IPS DF 6.9 (cell line): Measurements from ENCODE around the gene TP53BP2.
"Not testable (repeated sequence)": the region's sequence is repeated elsewhere in the genome, so short reads cannot be mapped to it uniquely, and the experiment has no call there.

Experiments used
- DNase-seq: peaks from one replicate; pipeline ENCODE4 v3.0.0-alpha.2; 2013; ENCODE audit warnings: low read depth, low spot score
- H3K27ac ChIP-seq: one replicate; pipeline ENCODE4 v1.5.1; 2013; ENCODE audit warnings: low read length, control low read depth
- H3K27me3 ChIP-seq: 2 replicates; pipeline ENCODE4 v1.6.1; 2013; ENCODE audit warnings: mild to moderate bottlenecking, low read length; ENCODE audit not compliant: control insufficient read depth, insufficient read depth
- H3K36me3 ChIP-seq: 2 replicates; pipeline ENCODE4 v1.6.1; 2013; ENCODE audit warnings: low read length; ENCODE audit not compliant: control insufficient read depth, insufficient read depth
- H3K4me1 ChIP-seq: 2 replicates; pipeline ENCODE4 v1.6.1; 2013; ENCODE audit warnings: low read length; ENCODE audit not compliant: control insufficient read depth, insufficient read depth
- H3K4me3 ChIP-seq: 2 replicates; pipeline ENCODE4 v1.5.1; 2013; ENCODE audit warnings: mild to moderate bottlenecking, low read length
- H3K9me3 ChIP-seq: 2 replicates; pipeline ENCODE4 v1.6.1; 2013; ENCODE audit warnings: low read length, inconsistent platforms; ENCODE audit not compliant: control insufficient read depth, insufficient read depth
- WGBS: extraction: QIAGEN DNeasy Blood & Tissue Kit; methylation state at CpG from one replicate; pipeline ENCODE4 v1.1.7; 2013; ENCODE audit warnings: mixed read lengths, missing lambda C conversion rate; ENCODE audit not compliant: insufficient read length, insufficient coverage; 5-methylcytosine and 5-hydroxymethylcytosine counted together

The TP53BP2 gene

DNA sequence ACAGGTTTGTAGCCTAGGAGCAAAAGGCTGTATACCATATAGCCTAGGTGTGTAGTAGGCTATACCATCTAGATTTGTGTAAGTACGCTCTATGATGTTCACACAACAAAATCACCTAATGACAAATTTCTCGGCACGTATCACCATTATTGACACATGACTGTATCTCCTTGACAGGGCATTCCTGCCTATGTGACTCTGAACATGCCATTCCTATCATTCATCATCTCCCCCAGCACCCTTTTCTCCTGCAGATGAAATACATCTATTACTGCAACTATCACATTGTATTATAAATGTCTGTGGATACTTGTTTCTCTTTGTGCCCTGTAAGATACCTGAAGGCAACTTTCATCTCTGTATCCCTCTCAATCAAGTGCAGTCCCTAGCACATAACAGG is 29.9 kb downstream of the TP53BP2 start:
- Histone ChIP-seq H3K27me3 (no peaks in the 10 kb centered on the region), H3K27ac (no peak overlapping the region), H3K9me3 (no peaks in the 10 kb centered on the region), H3K4me1 (no peaks in the 10 kb centered on the region), H3K4me3 (no peak overlapping the region), H3K36me3 (peaks cover 5% of the 10 kb centered on the region; the same call in 1 of the 2 replicates)
- DNase-seq: no peak
- WGBS: no CpG with 5 or more reads among the region's 3 CpGs

DNA sequence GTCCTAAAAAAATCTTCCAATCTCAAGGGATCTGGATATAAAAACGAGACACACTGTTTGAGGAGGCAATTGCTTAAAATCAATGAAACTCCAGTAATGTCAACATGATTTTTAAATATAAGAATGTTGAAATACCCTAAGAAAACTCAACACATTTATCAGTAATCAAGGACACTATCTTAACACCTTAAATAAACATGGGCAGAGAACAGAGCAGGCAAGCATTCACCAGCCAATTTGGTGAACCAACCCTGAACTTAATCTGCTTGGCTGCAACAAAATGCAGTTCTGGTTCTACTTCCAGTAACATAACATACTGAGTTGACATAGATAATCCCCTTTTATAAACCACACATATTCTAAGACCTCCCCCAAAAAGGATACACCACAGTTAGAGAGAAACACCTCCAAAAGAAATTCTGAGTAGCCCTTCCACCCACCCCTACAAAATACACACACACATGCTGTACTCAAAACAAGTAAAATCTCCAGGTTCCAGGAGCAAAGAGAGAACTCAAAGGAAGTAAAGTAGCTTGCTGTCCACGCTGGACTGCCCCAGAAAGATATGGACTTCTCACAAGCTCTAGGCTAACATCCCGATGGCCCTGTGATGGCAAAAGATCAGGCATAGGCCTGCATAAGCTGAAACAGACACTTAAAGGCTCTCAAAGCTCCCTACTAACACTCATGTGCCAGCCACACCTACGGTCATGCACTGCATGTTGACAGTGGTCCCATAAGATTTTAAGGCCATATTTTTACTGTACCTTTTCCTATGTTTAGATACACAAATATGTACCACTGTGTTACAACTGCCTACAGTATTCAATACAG is 30.5 kb downstream of the TP53BP2 start:
- H3K27ac ChIP-seq: no peak overlapping the region
- no peak for DNase-seq
- no peaks in the 10 kb centered on the region for H3K4me1 ChIP-seq
- H3K36me3 ChIP-seq: peaks cover 5% of the 10 kb centered on the region; the same call in 1 of the 2 replicates
- no peak overlapping the region for H3K4me3 ChIP-seq
- no peaks in the 10 kb centered on the region for H3K27me3 ChIP-seq
- no CpG with 5 or more reads among the region's 4 CpGs for WGBS
- H3K9me3 ChIP-seq: no peaks in the 10 kb centered on the region

DNA sequence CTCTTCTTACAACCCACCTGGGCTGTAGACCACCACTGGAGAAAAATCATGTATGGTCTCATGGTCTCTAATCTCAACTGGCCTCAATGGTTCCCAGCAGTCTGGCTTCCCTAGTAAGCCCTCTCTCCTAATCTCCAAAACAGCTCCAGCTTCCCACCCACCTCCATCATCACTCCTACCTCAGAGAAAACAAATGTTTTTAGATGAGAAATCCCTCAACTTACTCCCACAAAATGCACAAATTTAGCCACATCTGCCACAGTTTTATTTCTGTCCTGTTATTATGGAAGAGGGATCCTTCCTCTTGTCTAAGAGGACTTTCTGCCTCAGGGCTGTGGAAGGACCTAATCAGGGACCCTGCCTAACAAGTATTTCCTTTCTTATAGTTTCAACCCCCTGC is 32.1 kb downstream of the TP53BP2 start:
- no peaks in the 10 kb centered on the region for H3K4me1 ChIP-seq
- no peaks in the 10 kb centered on the region for H3K27me3 ChIP-seq
- no peak overlapping the region for H3K27ac ChIP-seq
- DNase-seq: no peak
- no peak overlapping the region for H3K4me3 ChIP-seq
- peaks cover 5% of the 10 kb centered on the region; the same call in 1 of the 2 replicates for H3K36me3 ChIP-seq
- no peaks in the 10 kb centered on the region for H3K9me3 ChIP-seq

DNA sequence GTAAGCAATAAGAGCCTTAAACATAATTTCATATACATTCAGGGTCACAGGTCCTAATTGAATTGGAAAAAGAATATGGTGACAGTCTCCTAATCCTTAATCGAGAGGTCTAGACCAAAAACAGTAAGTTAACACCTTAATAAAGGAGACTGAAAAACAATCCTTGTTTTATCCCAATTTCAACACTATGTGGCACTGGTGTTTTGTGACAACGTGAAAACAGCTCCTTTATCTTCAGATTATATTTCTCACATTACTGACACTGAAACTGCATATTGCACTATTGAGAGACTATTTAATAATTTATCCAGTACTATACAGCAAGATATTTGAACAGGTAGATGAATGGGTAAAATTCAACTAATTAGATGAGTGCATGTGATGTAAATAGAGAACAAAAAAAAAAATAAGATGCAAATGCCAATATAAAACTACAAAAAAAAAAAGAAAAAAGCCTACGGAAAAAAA is 34.1 kb downstream of the TP53BP2 start:
- no peak for DNase-seq
- Histone ChIP-seq H3K36me3 (peaks cover 5% of the 10 kb centered on the region; the same call in 1 of the 2 replicates), H3K4me1 (no peaks in the 10 kb centered on the region), H3K4me3 (no peak overlapping the region), H3K27me3 (no peaks in the 10 kb centered on the region), H3K27ac (no peak overlapping the region), H3K9me3 (no peaks in the 10 kb centered on the region)
- no CpG with 5 or more reads among the region's 3 CpGs for WGBS

DNA sequence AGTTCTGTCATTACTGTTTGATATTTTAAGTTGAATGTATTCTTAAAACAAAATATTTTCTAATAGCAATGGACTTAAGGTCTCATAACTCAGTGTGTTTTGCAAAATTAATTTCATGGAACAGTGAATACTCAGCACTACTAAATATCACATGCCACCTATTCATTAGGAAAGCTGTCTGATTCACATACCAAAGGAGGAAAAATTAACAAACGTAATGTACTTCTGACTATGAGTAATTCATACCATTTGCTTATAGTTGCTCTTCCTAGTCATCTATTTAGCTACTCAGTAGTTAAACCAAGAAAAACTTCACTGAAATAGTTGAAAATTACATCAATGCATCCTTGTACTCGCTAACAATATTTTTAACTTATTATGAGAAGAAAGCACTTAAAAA is 35.2 kb downstream of the TP53BP2 start:
- H3K9me3 ChIP-seq: no peaks in the 10 kb centered on the region
- no peak overlapping the region for H3K4me3 ChIP-seq
- peaks cover 5% of the 10 kb centered on the region; the same call in 1 of the 2 replicates for H3K36me3 ChIP-seq
- no peak for DNase-seq
- H3K27ac ChIP-seq: no peak overlapping the region
- no CpG with 5 or more reads among the region's 2 CpGs for WGBS
- no peaks in the 10 kb centered on the region for H3K27me3 ChIP-seq
- H3K4me1 ChIP-seq: no peaks in the 10 kb centered on the region

DNA sequence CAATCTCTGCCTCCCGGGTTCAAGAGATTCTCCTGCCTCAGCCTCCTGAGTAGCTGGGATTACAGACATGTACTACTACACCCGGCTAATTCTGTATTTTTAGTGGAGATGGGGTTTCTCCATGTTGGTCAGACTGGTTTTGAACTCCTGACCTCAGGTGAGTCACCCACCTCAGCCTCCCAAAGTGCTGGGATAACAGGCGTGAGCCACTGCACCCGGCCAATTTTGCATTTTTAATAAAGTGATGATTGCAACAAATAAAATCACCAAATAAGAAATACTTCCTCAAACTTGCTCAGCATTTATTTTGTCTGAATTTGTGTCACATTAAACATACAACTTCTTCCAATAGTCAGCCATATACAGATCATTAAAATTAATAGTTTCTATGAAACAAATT is 35.8 kb downstream of the TP53BP2 start:
- H3K4me1 ChIP-seq, H3K27me3 ChIP-seq, H3K9me3 ChIP-seq, H3K36me3 ChIP-seq, DNase-seq, H3K4me3 ChIP-seq, H3K27ac ChIP-seq: not testable (repeated sequence)
- no CpG with 5 or more reads among the region's 4 CpGs for WGBS

DNA sequence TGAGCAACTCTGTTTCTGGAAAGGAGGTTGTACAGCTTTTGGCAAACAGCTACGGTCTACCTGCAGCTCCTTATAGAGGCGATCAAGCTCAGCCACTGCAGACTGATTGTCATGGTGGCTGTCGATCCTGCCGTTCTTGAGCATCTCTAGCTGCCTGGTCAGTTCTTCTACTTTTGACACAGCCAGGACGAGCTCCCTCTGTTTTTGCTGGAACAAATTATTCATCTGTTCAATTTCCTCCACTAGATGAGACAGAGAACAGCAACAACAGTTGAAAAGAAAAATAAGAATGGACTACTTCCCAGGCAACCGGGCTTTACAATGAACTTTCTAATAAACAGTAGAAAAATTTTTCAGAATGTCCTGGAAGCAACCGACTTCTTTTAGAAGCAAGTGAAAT is 42.5 kb downstream of the TP53BP2 start:
- DNase-seq: no peak
- Histone ChIP-seq H3K27ac (no peak overlapping the region), H3K27me3 (no peaks in the 10 kb centered on the region), H3K4me1 (no peaks in the 10 kb centered on the region), H3K9me3 (no peaks in the 10 kb centered on the region), H3K4me3 (no peak overlapping the region), H3K36me3 (peaks cover 12% of the 10 kb centered on the region)
- WGBS: no CpG with 5 or more reads among the region's 7 CpGs

DNA sequence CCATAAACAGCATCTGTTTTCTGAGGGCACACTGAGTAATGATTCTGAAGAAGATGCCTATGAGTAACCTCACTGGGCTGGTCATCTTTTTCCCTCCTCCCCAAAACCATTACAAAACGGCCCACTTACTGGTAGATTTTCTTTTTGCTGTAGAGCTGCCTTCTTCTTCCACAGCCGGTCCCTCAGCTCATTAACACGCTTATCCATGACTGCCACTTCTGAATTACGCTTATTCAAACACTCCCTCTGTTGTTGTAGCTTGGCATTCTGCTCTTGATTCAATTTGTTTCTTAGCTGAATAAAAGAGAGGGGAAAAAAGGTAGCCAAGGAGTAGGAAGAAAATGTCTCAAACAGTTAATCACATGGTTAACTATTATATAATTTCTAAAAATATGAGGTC is 43.1 kb downstream of the TP53BP2 start:
- Histone ChIP-seq H3K36me3 (peaks cover 16% of the 10 kb centered on the region), H3K9me3 (no peaks in the 10 kb centered on the region), H3K27ac (no peak overlapping the region), H3K4me3 (no peak overlapping the region), H3K27me3 (no peaks in the 10 kb centered on the region), H3K4me1 (no peaks in the 10 kb centered on the region)
- no peak for DNase-seq
- WGBS: no CpG with 5 or more reads among the region's 4 CpGs

DNA sequence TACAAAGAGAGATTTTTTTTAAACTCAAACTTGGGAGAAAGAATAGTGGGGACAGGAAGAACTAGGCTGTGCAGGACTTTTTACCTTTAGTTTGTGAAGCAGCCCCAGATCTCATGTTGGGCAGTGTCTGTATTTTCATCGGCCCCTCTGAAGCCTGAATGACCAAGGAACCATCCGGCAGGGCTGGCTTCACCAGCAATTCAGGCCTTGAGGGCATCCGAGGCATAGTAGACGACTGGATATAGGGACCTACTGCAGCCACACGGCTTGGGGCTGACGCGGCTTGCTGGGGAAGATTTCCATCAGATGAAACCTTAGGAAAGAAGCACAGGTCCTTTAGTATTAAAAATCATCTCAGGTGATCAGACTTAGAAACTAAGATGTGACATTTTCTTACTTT is 43.7 kb downstream of the TP53BP2 start:
- H3K36me3 ChIP-seq: peaks cover 16% of the 10 kb centered on the region
- no CpG with 5 or more reads among the region's 7 CpGs for WGBS
- no peaks in the 10 kb centered on the region for H3K9me3 ChIP-seq
- H3K4me3 ChIP-seq: no peak overlapping the region
- no peak for DNase-seq
- H3K27me3 ChIP-seq: no peaks in the 10 kb centered on the region
- H3K4me1 ChIP-seq: no peaks in the 10 kb centered on the region
- H3K27ac ChIP-seq: no peak overlapping the region

DNA sequence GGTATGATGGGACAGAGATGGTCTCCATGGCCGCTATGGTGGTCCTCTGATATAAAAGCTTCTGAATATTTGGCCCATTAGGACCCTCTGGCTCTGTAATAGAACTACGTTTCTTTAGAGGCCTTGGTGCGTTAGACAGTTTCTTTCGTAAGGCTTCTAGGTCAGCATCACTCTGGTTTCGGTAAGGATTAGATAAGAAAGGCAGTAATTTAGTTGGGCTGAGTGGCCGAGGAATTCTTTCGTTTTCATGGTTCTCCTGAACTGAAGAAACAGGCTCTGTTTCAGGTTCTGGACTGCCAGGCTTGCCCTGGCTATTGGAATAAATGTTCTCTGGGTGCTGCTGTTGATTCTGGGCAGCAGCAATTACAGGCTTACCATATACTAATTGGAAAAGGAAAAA is 49.5 kb downstream of the TP53BP2 start:
- no peak overlapping the region for H3K4me3 ChIP-seq
- H3K27ac ChIP-seq: no peak overlapping the region
- no CpG with 5 or more reads among the region's 7 CpGs for WGBS
- H3K27me3 ChIP-seq: no peaks in the 10 kb centered on the region
- peaks cover 15% of the 10 kb centered on the region for H3K36me3 ChIP-seq
- DNase-seq: no peak
- no peaks in the 10 kb centered on the region for H3K4me1 ChIP-seq
- H3K9me3 ChIP-seq: no peaks in the 10 kb centered on the region
